GM19468 (cell line): Measurements from ENCODE around the gene RRP15.

Experiments used
- ATAC-seq: cut with Tn5 transposase; IDR thresholded peaks from one replicate; pipeline ENCODE4 v1.9.1; 2021; ENCODE audit warnings: mild to moderate bottlenecking, moderate library complexity, moderate number of reproducible peaks; ENCODE audit not compliant: unreplicated experiment; ENCODE audit errors: extremely low read depth

The RRP15 gene, protein sequence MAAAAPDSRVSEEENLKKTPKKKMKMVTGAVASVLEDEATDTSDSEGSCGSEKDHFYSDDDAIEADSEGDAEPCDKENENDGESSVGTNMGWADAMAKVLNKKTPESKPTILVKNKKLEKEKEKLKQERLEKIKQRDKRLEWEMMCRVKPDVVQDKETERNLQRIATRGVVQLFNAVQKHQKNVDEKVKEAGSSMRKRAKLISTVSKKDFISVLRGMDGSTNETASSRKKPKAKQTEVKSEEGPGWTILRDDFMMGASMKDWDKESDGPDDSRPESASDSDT

GRCh38 chr1:218284917-218285635 lies at the start of gene RRP15:
Gene RRP15 (plus strand): TSS chr1:218285293. CDS start chr1:218285317, 24 bp downstream.
- ATAC-seq, result peak; percentile 96

DNA sequence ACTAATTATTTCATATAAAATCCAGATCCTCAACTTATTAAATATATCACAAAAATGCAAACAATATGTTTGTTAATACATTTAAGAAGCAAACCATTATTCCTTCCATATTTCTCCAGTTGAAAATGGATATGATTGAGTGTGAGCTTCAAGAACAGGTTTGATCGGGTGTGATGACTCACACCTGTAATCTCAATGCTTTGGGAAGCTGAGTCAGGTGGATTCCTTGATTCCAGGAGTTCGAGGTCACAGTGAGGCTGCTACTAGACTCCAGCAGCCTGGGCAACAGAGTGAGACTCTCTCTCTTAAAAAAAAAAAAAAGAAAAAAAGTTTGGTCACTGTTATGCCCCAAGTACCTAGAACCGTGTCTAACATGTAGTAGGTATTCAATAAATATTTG lies 42.9 kb upstream of the RRP15 start:
- ATAC-seq, result no peak

DNA sequence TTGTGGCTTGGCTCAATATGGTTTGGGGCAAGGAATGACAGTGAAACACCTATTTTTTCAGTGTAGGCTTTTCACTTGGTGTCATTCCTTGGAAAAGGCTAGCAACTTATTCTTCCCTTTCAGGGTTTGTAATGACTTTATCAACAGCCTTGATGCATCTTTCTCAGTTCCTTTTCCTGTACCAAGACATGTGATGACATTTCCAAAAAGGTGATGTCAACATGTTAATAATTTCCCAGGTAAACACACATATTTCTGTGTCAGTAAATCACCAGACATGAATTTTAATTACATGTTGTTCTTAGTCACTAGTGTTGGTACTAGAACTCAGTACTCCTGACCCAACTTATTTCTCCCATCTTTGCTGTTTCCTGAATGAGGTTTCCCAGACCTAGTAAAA lies 37.8 kb upstream of the RRP15 start:
- ATAC-seq, result no peak

- ATAC-seq, result no peak
Observed at GRCh38 chr1:218249338-218250140, 35.6 kb upstream of the RRP15 start.

DNA sequence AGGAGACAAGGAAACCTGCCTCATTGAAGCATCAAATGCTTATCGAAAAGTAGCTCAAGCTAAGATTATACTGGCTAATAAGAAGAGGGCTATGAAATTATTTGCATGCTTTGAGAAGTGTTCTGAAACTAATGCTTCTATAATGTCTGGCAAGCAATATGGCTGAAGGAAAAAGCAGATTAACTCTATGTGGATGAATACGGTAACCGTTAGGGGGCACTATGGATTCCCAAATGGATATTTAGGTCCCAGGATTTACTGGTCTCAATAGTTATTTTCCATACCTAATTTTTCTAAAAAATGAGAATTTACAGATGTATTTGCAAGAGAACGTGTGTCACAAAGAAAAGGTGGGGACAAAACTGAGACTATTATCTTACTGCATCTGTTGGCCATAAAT lies 34.6 kb upstream of the RRP15 start:
- ATAC-seq, result no peak

DNA sequence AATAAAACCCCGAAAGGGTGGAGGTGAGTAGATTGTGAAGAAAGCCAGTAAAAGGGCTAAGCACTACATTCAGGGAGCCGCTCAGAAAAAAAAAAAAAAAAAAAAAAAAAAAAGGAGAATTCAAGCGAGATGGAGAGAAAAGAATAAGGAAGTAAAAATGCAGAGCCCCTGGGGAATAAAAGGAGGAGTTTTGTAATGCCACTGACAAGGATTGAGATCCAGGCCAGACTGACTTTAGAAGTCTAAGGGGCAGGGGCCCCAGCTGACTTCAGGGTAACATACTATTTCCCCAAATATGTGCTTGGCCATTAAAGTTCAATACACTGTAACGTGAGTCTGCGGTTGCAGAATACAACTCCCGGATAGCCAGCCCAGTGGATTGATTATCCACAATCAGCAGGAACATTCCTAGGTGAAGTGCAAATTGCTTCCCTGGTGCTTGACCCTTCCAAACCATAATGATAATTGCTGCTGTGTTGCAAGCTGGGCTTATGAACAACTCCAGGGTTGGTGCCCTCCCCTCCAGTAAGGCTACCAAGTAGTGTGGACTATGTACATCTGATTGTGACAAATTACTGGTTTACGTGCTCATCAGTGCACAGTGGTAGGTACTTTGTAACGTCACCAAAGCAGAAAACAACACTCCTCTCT lies 30.7 kb upstream of the RRP15 start:
- no peak for ATAC-seq

- no peak for ATAC-seq
Observed at GRCh38 chr1:218255090-218255489, 30.0 kb upstream of the RRP15 start.

DNA sequence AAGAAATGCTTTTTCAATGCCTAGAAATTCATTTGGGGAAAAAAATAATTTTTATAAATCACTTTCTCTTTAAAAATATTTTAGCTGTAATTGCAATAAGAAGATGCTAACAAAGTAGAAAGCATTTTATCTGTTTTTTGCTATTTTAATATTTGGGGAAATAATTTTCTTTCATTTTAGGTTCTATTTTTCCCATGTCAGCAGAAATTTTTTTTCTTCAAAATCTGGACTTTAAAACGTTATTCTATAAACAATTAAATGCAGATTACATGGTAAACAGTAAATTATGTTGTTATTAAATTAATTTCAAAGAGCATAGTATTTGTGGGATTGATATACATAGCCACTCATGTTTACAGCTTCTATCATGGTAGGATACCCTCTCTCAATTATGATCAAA lies 27.7 kb upstream of the RRP15 start:
- ATAC-seq, result no peak

- ATAC-seq, result no peak
Observed at GRCh38 chr1:218257971-218258370, 27.1 kb upstream of the RRP15 start.

DNA sequence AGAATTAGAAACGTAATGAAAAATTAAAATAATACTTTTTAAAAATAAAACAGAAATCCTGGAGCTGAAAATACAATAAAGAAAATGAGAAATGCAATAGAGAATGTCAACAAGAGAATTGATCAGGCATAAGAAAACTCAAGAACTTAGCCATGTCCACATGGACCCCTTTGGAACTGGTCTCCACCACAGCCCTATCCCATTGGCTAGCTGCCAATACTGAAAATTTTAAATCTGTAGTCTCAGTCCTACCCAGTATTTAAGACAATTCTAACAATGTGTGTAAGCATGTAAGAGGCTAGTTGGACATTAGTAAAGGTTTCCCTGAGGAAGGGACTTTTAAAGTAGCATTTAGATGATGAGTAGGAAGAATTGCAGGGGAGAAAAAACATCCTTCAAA lies 25.8 kb upstream of the RRP15 start:
- no peak for ATAC-seq

- peak; percentile 77 for ATAC-seq
Observed at GRCh38 chr1:218259800-218260199, 25.3 kb upstream of the RRP15 start.

- ATAC-seq, result no peak
Observed at GRCh38 chr1:218262259-218262658, 22.8 kb upstream of the RRP15 start.

DNA sequence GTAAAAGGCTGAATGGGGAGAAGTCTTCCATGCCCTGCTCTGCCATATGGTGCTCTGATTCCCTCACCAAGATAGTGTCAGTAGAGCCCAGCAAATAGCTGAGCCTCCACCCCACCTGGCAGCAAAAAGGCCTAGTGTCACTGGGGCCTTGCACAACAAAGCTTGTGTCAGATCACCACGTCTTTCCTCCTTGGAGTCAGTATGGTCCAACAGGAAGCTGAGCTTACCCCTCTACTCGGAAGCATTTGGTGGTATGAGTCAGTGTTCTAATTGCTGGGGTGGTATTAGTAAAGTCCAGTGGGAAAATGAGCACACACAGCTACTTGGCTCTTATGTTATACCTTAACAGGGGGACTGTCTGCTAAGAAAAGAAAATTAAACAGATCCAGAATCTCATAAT lies 18.7 kb upstream of the RRP15 start:
- no peak for ATAC-seq

DNA sequence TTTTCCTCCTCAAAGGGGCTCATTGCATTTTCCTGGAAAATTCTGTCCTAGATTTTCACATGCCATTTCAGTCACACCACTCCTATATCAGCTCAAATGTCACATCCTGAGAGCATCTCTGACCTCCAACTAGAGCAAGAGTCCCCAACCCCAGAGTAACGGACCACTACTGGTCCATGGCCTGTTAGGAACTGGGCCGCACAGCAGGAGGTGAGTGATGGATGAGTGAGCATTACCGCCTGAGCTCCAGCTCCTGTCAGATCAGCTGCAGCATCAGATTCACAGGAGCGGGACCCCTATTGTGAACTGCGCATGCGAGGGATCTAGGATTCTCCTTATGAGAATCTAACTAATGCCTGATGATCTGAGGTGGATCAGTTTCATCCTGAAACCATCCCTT lies 12.7 kb upstream of the RRP15 start:
- ATAC-seq, result no peak

DNA sequence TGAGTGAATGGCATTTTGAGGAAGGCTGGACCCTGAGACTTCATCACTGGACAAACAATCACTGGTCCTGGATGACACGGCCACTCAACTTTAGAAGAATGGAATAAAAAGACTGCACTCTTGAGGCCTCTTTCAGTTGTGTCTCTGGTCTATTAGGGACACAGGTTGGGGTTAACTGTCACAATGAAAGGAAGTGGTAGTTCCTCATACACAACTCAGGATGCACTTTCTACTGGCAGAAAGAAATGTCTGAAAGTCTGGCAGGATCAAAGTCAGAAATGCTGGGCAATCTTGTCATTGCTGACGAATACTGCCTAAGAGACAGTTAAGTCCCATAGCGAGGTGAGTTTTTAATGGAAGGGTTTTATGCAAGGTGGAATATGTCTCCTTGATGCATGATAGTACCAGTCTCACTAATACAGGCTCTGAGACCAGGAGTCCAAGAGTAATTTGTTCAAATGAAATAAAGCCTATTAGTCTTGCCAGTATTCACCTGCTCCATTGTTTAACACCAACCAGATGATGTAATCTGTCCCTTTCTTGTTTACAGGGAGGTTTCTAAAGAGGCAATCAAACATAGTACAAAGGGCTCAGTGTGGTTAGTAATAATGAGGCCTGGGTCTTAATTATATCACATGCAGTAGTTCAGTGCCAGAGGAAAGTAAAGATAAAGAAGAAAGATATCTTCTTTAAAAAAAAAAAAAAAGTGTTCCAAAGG lies 11.2 kb upstream of the RRP15 start:
- no peak for ATAC-seq

GRCh38 chr1:218274511-218274910 lies 10.6 kb upstream of the RRP15 start:
- no peak for ATAC-seq

GRCh38 chr1:218275823-218276222 lies 9.3 kb upstream of the RRP15 start:
- ATAC-seq, result no peak

GRCh38 chr1:218281285-218281684 lies 3.8 kb upstream of the RRP15 start:
- ATAC-seq, result no peak

DNA sequence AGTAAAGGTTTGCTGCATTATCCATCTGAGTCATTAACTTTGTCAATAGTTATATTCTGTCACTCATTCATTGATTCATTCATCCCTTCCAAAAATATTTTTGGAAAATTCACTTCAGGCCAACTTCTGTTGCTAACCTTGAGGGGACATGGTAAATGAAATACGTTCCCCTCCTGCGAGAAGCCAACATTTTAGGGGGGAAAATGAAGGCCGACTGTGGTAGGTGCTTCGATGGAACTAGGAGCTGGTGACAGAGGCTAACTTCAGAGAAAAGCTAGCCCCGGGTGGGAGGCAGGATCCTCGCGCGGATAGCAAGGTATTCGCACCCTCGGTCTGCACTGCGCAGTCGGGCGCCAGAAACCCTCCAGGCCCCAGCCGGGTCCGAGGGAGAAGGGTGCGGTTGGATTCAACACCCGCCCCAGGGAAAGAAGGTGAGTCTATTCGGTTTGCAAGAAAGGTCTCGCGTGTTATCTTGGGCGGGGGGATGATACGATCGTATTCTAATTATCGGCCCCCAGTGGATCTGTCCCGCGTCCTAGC lies 646 bp upstream of the RRP15 start:
- peak; percentile 3 for ATAC-seq

- no peak for ATAC-seq
Observed at GRCh38 chr1:218292515-218292914, 7.4 kb downstream of the RRP15 start.
